PC-3 (cell line): ENCODE results near the gene NLRP6. TPM values are rescaled to one million over a fixed set of nuclear protein-coding genes. Genes with fewer than 3 reads are reported as not detected.

ENCODE experiments used
- ATAC-seq: fragments of 200-7000 bp; cut with Tn5 transposase; 2 replicates; pipeline ENCODE4 v1.9.1; 2020; ENCODE audit warnings: mild to moderate bottlenecking, moderate library complexity
- BruUV-seq: library from RNA; stranded (reverse); fragments of 400-500 nt; replicated peaks from 2 replicates; lab custom pipeline; 2021; lab: Mats Ljungman, UMichigan
- CTCF ChIA-PET: fragments of 300-600 bp; sonication (Branson Sonifier 250); formaldehyde crosslinking; loops from one replicate; lab custom pipeline; 2022; ENCODE audit warnings: antibody characterized with exemption; lab: Charles Lee
- POLR2A ChIA-PET: fragments of 300-600 bp; sonication (Branson Sonifier 250); formaldehyde crosslinking; loops from one replicate; lab custom pipeline; 2022; ENCODE audit warnings: antibody characterized with exemption; ENCODE audit not compliant: unreplicated experiment; lab: Charles Lee
- DNase-seq: peaks from one replicate; pipeline ENCODE4 v3.0.0-alpha.2; 2015
- H2AFZ ChIP-seq: fragments of 300-600 bp; sonication (generic); 2 replicates; pipeline ENCODE4 v1.6.0; 2016; ENCODE audit warnings: antibody characterized with exemption, low read length
- H3F3A ChIP-seq: fragments of 300-600 bp; sonication (generic); one replicate; pipeline ENCODE4 v1.6.0; 2017; ENCODE audit warnings: antibody characterized with exemption, low read length, control low read depth, mild to moderate bottlenecking; ENCODE audit not compliant: unreplicated experiment
- H3K27ac ChIP-seq: fragments of 300-600 bp; sonication (generic); 2 replicates; pipeline ENCODE4 v1.5.1; 2016; ENCODE audit warnings: mild to moderate bottlenecking, low read length
- H3K27me3 ChIP-seq: fragments of 300-600 bp; sonication (generic); 2 replicates; pipeline ENCODE4 v1.6.1; 2016; ENCODE audit warnings: low read length, mixed read lengths
- H3K36me3 ChIP-seq: fragments of 300-600 bp; sonication (generic); 2 replicates; pipeline ENCODE4 v1.6.1; 2016; ENCODE audit warnings: low read depth, mixed run types, low read length, mixed read lengths
- H3K4me1 ChIP-seq: fragments of 300-600 bp; sonication (generic); 2 replicates; pipeline ENCODE4 v1.5.1; 2016; ENCODE audit warnings: low read length; ENCODE audit not compliant: insufficient read depth
- H3K4me2 ChIP-seq: fragments of 300-600 bp; sonication (generic); 2 replicates; pipeline ENCODE4 v1.6.0; 2016; ENCODE audit warnings: low read length
- H3K4me3 ChIP-seq: fragments of 300-600 bp; sonication (generic); 2 replicates; pipeline ENCODE4 v1.5.1; 2016; ENCODE audit warnings: mild to moderate bottlenecking, low read length, mixed read lengths
- H3K79me2 ChIP-seq: fragments of 300-600 bp; sonication (generic); 2 replicates; pipeline ENCODE4 v1.6.1; 2017; ENCODE audit warnings: low read length, mixed read lengths
- H3K9ac ChIP-seq: fragments of 300-600 bp; sonication (generic); 2 replicates; pipeline ENCODE4 v1.6.0; 2016; ENCODE audit warnings: mild to moderate bottlenecking, low read length
- H3K9me2 ChIP-seq: fragments of 300-600 bp; sonication (generic); replicated peaks from 2 replicates; pipeline ENCODE4 v1.6.1; 2016; ENCODE audit warnings: mixed run types, low read length, mixed read lengths
- H3K9me3 ChIP-seq: fragments of 300-600 bp; sonication (generic); 2 replicates; pipeline ENCODE4 v1.6.1; 2016; ENCODE audit warnings: low read length, mixed read lengths
- H4K20me1 ChIP-seq: fragments of 300-600 bp; sonication (generic); 2 replicates; pipeline ENCODE4 v1.6.1; 2016; ENCODE audit warnings: low read length, mixed read lengths
- CTCF ChIP-seq: fragments of 300-600 bp; sonication (generic); conservative IDR thresholded peaks from 2 replicates; pipeline ENCODE4 v1.5.1; 2017; ENCODE audit warnings: antibody characterized with exemption, low read depth, mild to moderate bottlenecking, low read length
- EZH2 ChIP-seq: fragments of 300-600 bp; sonication (generic); IDR thresholded peaks from one replicate; pipeline ENCODE4 v1.6.1; 2017; ENCODE audit warnings: antibody characterized with exemption, mild to moderate bottlenecking, low read length; ENCODE audit not compliant: unreplicated experiment
- EZH2phosphoT487 ChIP-seq: fragments of 300-600 bp; sonication (generic); IDR thresholded peaks from 2 replicates; pipeline ENCODE4 v1.6.1; 2018; ENCODE audit warnings: mild to moderate bottlenecking, antibody characterized with exemption, low read length, borderline replicate concordance
- intact Hi-C: fragments of 100-400 bp; cut with micrococcal nuclease; formaldehyde crosslinking; loops from 2 replicates; pipeline ENCODE4 v1.9.0; 2023
- total RNA-seq: library from RNA; depleted of rRNA; stranded (reverse); fragments of >200 nt; gene quantifications from 2 replicates; pipeline ENCODE4 v1.2.3, GENCODE V29; 2014

Gene NLRP6
- total RNA-seq, 1 experiment from 2014 or later, result not detected

GRCh38 chr11:251550-251949 lies 26.7 kb upstream of the NLRP6 start:
- ChIA-PET POLR2A (no interaction called here), CTCF (no interaction called here)
- Histone ChIP-seq H3K4me1 (no peaks in the 10 kb centered on the region), H3K79me2 (no peaks in the 10 kb centered on the region), H3K4me3 (no peak overlapping the region), H4K20me1 (no peaks in the 10 kb centered on the region), H3K36me3 (peaks cover 39% of the 10 kb centered on the region), H3K9ac (no peak overlapping the region), H2AFZ (no peak overlapping the region), H3K4me2 (no peak overlapping the region), H3F3A (no peaks in the 10 kb centered on the region), H3K27ac (no peak overlapping the region), H3K27me3 (no peaks in the 10 kb centered on the region), H3K9me3 (no peaks in the 10 kb centered on the region), H3K9me2 (no peaks in the 10 kb centered on the region)
- ATAC-seq (no peak), DNase-seq (no peak)
- TF ChIP-seq EZH2, result no peak
- TF ChIP-seq EZH2phosphoT487, result no peak
- no peak for TF ChIP-seq CTCF
- intact Hi-C loops, result no loop called here
- BruUV-seq, result no TSS peak

GRCh38 chr11:252666-253065 lies 25.5 kb upstream of the NLRP6 start:
- no peak for TF ChIP-seq EZH2phosphoT487
- POLR2A ChIA-PET, result no interaction called here
- Histone ChIP-seq H3K9me2 (no peaks in the 10 kb centered on the region), H3F3A (no peaks in the 10 kb centered on the region), H3K27ac (no peak overlapping the region), H2AFZ (no peak overlapping the region), H3K79me2 (no peaks in the 10 kb centered on the region), H3K4me2 (no peak overlapping the region), H3K4me1 (no peaks in the 10 kb centered on the region), H3K9ac (no peak overlapping the region), H3K36me3 (peaks cover 30% of the 10 kb centered on the region), H4K20me1 (no peaks in the 10 kb centered on the region), H3K9me3 (no peaks in the 10 kb centered on the region), H3K4me3 (no peak overlapping the region), H3K27me3 (no peaks in the 10 kb centered on the region)
- BruUV-seq, result TSS peak; percentile 61
- CTCF ChIA-PET, result no interaction called here
- DNase-seq (no peak), ATAC-seq (no peak)
- intact Hi-C loops, result no loop called here

- H3K9me3 ChIP-seq, result no peaks in the 10 kb centered on the region
- no peak overlapping the region for H3K9ac ChIP-seq
- BruUV-seq, result no TSS peak
- no peak for ATAC-seq
- H3K27me3 ChIP-seq, result no peaks in the 10 kb centered on the region
- intact Hi-C loops, result no loop called here
- H3K4me2 ChIP-seq, result no peak overlapping the region
- CTCF ChIA-PET, result no interaction called here
- H3K79me2 ChIP-seq, result no peaks in the 10 kb centered on the region
- H4K20me1 ChIP-seq, result no peaks in the 10 kb centered on the region
- no peak overlapping the region for H3K27ac ChIP-seq
- H3F3A ChIP-seq, result no peaks in the 10 kb centered on the region
- POLR2A ChIA-PET, result no interaction called here
- H3K36me3 ChIP-seq, result peaks cover 30% of the 10 kb centered on the region
- H3K4me3 ChIP-seq, result no peak overlapping the region
- no peaks in the 10 kb centered on the region for H3K9me2 ChIP-seq
- no peak for TF ChIP-seq EZH2
- TF ChIP-seq CTCF, result no peak
- no peak for TF ChIP-seq EZH2phosphoT487
- DNase-seq, result no peak
- no peak overlapping the region for H2AFZ ChIP-seq
- no peaks in the 10 kb centered on the region for H3K4me1 ChIP-seq
Observed at GRCh38 chr11:253160-253885, 24.9 kb upstream of the NLRP6 start.
